RWPE1 (cell line): ENCODE measurements around the gene GBF1.
A peak's percentile ranks its signal among the peaks of the same experiment; 100 is the strongest.

Experiments used
- CTCF ChIA-PET: fragments of 350-600 bp; sonication (Branson Sonifier 250); formaldehyde crosslinking; extraction: SDS; loops from one replicate; lab custom pipeline; 2021; lab: Yijun Ruan, JAX
- POLR2A ChIA-PET: fragments of 400-600 bp; formaldehyde crosslinking; extraction: SDS; loops from one replicate; lab custom pipeline; 2020; ENCODE audit warnings: antibody characterized with exemption; ENCODE audit not compliant: low non-redundant PET; lab: Yijun Ruan, JAX
- DNase-seq: peaks from one replicate; pipeline ENCODE4 v3.0.0; 2012; ENCODE audit warnings: low spot score
- H3K27ac ChIP-seq: fragments of 450-650 bp; 2 replicates; pipeline ENCODE4 v1.5.1; 2017
- CTCF ChIP-seq: fragments of 450-650 bp; conservative IDR thresholded peaks from 2 replicates; pipeline ENCODE4 v1.5.1; 2017; ENCODE audit warnings: low read depth, mild to moderate bottlenecking

Gene GBF1

GRCh38 chr10:102225646-102226541, 19.4 kb upstream of the GBF1 start, which contains the start of gene ELOVL3:
ELOVL3 (plus strand) TSS chr10:102226299; CDS start chr10:102226549, 250 bp downstream.
- CTCF ChIA-PET = interaction anchor here (0.7 to 14.3 kb wide), 8 partner anchors 56 to 553 kb away, joined by 3 to 370 read pairs (median 4); no protein-coding TSS in a partner anchor
- TF ChIP-seq CTCF = no peak
- peak within 1 kb of the TSS; percentile 16 for H3K27ac ChIP-seq
- peak; percentile 100 for DNase-seq
- POLR2A ChIA-PET = interaction anchor here (0.5 kb wide), 1 partner anchor 56 kb away, joined by 6 read pairs; no protein-coding TSS in a partner anchor

GRCh38 chr10:102226542-102226870, 18.8 kb upstream of the GBF1 start:
- POLR2A ChIA-PET = no interaction called here
- CTCF ChIA-PET = interaction anchor here (0.7 to 14.3 kb wide), 7 partner anchors 57 to 278 kb away, joined by 3 to 370 read pairs (median 4); no protein-coding TSS in a partner anchor
- DNase-seq = no peak
- peak overlapping the region; percentile 11; the same call in 1 of the 2 replicates for H3K27ac ChIP-seq
- no peak for TF ChIP-seq CTCF

GRCh38 chr10:102227050-102227449, 18.3 kb upstream of the GBF1 start:
- ChIA-PET CTCF (interaction anchor here (0.7 to 14.3 kb wide), 6 partner anchors 58 to 196 kb away, joined by 3 to 370 read pairs (median 5); no protein-coding TSS in a partner anchor), POLR2A (no interaction called here)
- H3K27ac ChIP-seq = peak overlapping the region; percentile 16; the same call in 1 of the 2 replicates
- DNase-seq = peak; percentile 62
- no peak for TF ChIP-seq CTCF

GRCh38 chr10:102229810-102230263, 15.5 kb upstream of the GBF1 start:
- ChIA-PET CTCF (interaction anchor here (0.5 to 14.3 kb wide), 48 partner anchors 8 to 591 kb away, joined by 3 to 370 read pairs (median 4); partner anchors contain the start of genes FBXL15, GBF1, NFKB2 and PITX3), POLR2A (interaction anchor here (1.1 kb wide), 1 partner anchor 191 kb away, joined by 3 read pairs; the partner anchor contains the start of gene FBXL15)
- TF ChIP-seq CTCF = peak; percentile 94
- peak; percentile 88 for DNase-seq
- peak overlapping the region; percentile 38; the same call in 1 of the 2 replicates for H3K27ac ChIP-seq

GRCh38 chr10:102230264-102230860, 15.0 kb upstream of the GBF1 start:
- no peak for TF ChIP-seq CTCF
- POLR2A ChIA-PET = interaction anchor here (1.1 kb wide), 1 partner anchor 190 kb away, joined by 3 read pairs; the partner anchor contains the start of gene FBXL15
- CTCF ChIA-PET = interaction anchor here (0.5 to 14.3 kb wide), 43 partner anchors 9 to 547 kb away, joined by 3 to 370 read pairs (median 4); partner anchors contain the start of genes FBXL15, GBF1, NFKB2 and PITX3
- peak overlapping the region; percentile 38; the same call in 1 of the 2 replicates for H3K27ac ChIP-seq
- DNase-seq = peak; percentile 67
